T follicular helper cell (primary cell): ENCODE data around the gene TMEM165.

Experiments used
- DNase-seq: peaks from one replicate; pipeline ENCODE4 v3.0.0-alpha.2; 2020; ENCODE audit warnings: low read depth

Gene TMEM165

DNA sequence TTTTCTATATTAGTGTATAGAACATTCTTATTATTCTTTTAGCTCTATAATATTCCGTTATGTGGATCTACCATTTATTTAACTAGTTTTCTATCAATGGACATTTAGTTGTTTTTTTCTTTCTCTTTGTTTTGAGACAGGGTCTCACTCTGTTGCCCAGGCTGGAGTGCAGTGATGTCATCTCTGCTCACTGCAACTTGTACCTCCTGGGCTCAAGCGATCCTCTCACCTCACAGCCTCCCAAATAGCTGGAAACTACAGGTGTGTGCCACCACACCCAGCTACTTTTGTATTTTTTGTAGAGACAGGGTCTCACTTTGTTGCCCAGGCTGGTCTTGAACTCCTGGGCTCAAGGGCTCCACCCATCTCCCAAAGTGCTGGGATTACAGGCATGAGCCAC, 10.8 kb downstream of the TMEM165 start:
- DNase-seq, result no peak

DNA sequence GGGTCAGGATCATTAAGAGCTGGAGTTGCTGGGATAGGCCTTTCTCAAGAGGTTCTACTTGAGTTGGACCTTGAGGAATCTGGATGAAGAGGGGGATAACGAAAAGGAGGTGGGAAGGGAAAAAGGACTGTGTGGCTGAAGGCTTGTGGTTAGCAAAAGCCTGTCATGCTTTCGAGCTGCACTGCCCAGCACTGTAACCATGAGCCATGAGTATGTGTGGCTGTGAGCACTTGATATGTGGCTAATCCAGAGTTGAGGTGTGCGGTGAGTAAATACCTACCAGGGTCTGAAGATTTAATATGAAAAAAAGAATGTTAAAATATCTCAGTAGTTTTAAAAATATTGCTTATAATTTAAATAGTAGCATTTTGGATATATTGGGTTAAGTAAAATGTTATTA, 11.4 kb downstream of the TMEM165 start:
- DNase-seq, result no peak

GRCh38 chr4:55407764-55408163, 12.0 kb downstream of the TMEM165 start:
- no peak for DNase-seq

- no peak for DNase-seq
These were observed 13.9 kb downstream of the TMEM165 start for GRCh38 chr4:55409468-55410171.

DNA sequence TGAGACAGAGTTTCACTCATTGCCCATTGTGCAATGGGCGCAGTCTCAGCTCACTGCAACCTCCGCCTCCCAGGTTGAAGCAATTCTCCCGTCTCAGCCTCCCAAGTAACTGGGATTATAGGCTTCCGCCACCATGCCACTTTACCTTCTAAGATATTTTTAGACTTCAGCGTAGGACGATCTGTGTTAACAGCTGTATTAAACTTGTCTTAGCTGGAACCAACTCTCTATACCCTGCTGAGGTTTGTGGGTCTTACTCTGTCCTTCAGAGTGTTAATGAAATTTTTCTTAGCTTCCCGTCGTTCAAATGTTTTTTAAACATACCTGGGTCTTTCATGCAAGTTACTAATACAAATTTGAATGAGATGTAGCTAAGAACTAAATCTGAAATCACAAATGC, 14.7 kb downstream of the TMEM165 start:
- DNase-seq, result no peak

DNA sequence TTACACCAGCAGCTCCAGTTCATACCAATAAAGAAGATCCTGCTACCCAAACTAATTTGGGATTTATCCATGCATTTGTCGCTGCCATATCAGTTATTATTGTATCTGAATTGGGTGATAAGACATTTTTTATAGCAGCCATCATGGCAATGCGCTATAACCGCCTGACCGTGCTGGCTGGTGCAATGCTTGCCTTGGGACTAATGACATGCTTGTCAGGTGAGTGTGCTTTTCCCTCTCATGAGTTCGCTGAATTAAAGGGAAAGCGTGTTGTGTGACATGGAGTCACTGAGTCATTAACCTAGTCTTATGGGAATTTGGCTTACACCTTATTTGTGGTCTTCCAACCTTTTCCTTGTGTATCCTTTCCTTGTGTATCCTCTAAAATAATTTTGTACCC, 15.9 kb downstream of the TMEM165 start:
- no peak for DNase-seq

DNA sequence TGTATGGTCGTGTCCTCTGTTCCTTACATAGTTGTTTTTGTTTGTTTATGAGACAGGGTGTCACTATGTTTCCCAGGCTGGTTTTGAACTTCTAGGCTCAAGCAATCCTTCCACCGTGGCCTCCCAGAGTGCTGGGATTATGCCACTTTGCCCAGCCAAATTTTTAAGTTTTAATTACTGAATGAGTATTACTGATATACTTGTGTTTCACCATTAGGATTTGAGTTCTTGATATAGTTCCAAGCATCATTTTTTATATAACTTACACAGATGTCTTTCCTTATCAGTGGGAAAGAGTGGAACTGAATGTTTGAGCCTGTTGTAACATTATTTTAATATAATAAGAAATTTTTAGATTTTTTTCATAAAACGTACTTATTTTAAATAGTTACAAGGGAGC, 20.4 kb downstream of the TMEM165 start:
- no peak for DNase-seq

DNA sequence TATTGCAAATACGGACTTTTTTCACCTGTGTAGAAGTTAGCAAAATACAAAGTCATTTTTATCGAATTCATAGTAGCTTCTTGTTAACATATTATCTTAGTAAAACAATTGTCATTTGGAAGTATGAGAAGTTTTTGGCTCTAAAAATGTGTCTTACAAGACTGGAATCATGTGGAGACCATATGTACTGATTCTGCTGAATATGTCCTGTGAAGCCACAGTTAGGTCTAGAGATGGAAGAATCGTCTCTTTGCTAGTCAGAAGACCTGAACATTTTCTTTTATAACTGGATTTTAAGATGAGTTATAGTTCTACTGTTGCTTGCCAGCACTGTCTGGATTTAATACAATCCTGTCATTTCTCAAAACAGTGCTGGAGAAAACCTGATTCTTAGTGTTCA, 29.0 kb downstream of the TMEM165 start:
- DNase-seq, result no peak

- no peak for DNase-seq
These were observed 36.1 kb downstream of the TMEM165 start for GRCh38 chr4:55431710-55432336.

DNA sequence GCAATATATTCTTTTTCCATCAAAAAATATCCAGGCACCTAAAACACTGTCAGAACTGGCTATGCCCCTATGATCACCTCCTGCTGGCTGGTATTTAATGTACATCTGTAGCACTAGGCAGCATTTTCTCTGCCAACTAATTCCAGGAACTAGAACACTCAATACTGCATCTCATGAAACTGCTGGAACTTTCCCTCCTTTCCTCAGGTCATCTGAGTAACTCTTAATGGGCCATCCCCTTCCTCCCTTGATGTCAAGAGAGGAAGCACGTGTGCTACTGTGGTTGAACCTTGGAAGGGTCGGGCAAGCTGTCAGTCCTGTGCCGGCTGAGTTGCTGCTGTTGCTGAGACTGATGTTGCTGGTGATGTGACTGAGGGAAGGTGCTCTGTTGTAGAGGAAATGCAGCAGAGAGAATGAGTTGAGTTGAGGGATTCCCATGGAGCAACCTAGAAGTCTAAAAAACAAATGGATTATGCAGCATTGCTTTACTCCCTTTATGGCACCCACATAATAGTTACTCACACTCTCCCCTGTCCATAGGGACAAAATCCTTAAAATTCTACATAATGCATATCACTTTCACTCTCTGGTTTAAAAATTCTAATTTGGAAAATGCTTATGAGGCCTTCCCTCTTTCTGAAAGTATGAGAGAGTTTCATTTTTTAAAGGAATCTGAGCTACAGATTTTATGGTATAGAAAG, 39.5 kb downstream of the TMEM165 start:
- DNase-seq, result no peak

DNA sequence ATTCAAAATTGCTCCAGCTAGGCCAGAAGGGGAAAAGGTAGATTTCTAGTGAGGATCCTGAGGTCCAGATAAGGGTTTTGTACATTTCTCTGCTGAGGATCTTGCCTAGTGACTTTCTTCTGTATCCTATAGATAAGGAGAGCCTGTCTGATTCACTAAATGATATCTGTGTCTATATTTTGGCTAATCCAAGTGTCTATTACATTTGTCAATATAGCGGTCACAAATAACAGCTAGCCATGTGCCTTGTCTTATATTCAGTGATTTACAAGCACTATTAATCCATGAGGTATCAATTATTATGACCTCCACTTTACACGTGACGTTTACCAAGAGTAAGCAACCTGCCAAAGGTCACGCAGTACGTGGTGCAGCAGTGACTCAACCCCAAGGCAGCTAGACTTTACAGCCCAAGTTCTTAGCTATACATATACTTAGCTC, 41.6 kb downstream of the TMEM165 start:
- no peak for DNase-seq

DNA sequence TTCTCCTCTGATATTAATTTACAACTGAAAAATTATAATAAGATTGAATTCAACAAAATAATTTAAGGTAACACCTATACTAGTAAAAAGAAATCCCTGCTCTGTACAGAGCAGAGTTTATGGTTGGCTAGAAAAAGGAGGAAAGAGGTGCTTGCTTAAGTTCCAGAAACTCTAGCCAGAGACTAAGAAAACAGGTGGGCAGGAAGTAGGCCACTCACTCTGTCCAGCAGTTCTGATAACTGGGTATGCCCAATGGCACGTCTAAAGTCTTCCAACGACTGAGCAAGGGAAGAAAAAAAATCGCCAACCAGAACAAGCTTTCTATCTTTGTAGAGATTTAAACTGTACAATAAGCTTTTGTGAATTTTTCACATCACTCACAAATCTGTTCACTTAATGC, 42.1 kb downstream of the TMEM165 start:
- no peak for DNase-seq

GRCh38 chr4:55438314-55438713, 42.6 kb downstream of the TMEM165 start:
- DNase-seq, result no peak

DNA sequence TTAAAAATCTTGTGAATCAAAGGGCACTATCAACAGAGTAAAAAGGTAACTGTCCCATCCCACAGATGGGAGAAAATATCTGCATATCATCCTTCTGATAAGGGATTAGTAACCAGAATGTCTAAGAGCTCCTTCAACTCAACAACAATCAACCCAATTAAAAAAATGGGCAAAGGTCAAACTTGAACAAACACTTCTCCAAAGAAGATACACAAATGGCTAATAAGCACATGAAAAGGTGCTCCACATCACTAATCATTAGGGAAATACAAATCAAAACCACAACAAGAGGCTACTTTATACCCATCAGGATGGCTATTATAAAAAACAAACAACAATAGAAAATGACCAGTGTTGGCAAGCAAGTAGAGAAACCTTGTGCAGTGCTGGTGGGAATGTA, 43.3 kb downstream of the TMEM165 start:
- DNase-seq, result no peak

GRCh38 chr4:55440786-55441185, 45.0 kb downstream of the TMEM165 start:
- no peak for DNase-seq

GRCh38 chr4:55442541-55442940, 46.8 kb downstream of the TMEM165 start:
- DNase-seq, result no peak

- no peak for DNase-seq
These were observed 49.1 kb downstream of the TMEM165 start for GRCh38 chr4:55444827-55445226.

- no peak for DNase-seq
These were observed 50.3 kb downstream of the TMEM165 start for GRCh38 chr4:55445921-55446577.

- DNase-seq, result no peak
These were observed 50.8 kb downstream of the TMEM165 start for GRCh38 chr4:55446578-55446922.

GRCh38 chr4:55447108-55447708, 51.5 kb downstream of the TMEM165 start:
- DNase-seq, result no peak

DNA sequence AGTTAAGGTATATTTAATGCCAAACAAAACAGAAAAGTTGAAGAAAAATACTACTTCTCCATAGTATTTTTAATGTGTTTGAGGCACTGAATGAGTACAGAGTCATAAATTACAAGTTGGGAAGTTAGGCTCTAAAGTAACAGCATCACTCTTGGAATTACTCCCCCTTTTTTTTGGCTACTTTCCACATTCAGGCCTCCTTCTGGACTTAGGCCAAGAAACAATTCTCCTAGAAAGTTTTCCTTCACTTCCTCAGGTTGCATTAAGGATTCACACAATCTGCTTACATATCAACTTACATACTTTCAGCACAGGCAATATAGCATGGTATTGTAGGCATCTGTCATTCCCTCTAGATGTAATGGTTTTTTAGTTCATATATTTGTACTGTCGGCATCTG, 52.1 kb downstream of the TMEM165 start:
- no peak for DNase-seq

GRCh38 chr4:55450566-55450965, 54.8 kb downstream of the TMEM165 start:
- no peak for DNase-seq
